ENCODE results near the gene RANBP17. TPM values are rescaled to one million over a fixed set of nuclear protein-coding genes. Genes with fewer than 3 reads are reported as not detected.

Gene RANBP17
- total RNA-seq, 4 donors from 2014 or later: 4.4 to 11.7 (median 6.0) TPM

DNA sequence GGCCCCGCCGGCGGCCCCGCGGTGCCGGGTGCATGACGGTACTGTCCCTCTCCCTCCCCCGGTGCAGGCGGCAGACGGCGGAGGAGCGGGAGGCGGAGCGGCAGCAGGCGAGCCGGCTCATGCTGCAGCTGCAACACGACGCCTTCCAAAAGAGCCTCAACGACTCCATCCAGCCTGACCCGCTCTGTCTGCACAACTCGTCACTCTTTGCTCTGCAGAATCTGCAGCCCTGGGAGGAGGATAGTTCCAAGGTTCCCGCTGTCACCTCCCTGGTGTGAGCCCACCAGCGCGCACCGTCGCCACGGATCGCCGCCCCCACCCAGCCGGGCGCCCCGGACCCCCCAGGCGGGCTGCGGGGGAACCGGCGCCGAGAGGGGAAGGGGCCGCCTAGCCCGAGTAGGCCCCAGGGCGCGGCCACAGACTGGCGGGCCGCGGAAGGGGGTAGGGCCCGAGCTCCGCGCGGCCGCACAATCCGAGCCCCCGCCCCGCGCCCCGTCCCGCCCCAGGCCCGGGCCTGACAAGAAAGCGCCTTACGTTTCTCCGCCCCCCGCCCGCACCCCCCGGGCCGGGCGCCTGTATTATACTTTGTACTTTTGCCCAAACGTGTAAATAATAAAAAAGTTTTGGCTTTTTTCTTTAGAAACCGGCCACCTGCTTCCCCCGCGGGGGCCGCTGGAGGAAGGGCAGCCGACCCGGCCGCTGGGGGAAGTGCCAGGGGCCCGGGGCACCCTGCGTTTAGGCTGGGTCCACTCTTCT, 449.7 kb downstream of the RANBP17 start:
- TF ChIP-seq, protein P1, sequence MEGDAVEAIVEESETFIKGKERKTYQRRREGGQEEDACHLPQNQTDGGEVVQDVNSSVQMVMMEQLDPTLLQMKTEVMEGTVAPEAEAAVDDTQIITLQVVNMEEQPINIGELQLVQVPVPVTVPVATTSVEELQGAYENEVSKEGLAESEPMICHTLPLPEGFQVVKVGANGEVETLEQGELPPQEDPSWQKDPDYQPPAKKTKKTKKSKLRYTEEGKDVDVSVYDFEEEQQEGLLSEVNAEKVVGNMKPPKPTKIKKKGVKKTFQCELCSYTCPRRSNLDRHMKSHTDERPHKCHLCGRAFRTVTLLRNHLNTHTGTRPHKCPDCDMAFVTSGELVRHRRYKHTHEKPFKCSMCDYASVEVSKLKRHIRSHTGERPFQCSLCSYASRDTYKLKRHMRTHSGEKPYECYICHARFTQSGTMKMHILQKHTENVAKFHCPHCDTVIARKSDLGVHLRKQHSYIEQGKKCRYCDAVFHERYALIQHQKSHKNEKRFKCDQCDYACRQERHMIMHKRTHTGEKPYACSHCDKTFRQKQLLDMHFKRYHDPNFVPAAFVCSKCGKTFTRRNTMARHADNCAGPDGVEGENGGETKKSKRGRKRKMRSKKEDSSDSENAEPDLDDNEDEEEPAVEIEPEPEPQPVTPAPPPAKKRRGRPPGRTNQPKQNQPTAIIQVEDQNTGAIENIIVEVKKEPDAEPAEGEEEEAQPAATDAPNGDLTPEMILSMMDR (IDR thresholded peaks at IDR 0.05; ENCODE audit: low read depth): no peak

DNA sequence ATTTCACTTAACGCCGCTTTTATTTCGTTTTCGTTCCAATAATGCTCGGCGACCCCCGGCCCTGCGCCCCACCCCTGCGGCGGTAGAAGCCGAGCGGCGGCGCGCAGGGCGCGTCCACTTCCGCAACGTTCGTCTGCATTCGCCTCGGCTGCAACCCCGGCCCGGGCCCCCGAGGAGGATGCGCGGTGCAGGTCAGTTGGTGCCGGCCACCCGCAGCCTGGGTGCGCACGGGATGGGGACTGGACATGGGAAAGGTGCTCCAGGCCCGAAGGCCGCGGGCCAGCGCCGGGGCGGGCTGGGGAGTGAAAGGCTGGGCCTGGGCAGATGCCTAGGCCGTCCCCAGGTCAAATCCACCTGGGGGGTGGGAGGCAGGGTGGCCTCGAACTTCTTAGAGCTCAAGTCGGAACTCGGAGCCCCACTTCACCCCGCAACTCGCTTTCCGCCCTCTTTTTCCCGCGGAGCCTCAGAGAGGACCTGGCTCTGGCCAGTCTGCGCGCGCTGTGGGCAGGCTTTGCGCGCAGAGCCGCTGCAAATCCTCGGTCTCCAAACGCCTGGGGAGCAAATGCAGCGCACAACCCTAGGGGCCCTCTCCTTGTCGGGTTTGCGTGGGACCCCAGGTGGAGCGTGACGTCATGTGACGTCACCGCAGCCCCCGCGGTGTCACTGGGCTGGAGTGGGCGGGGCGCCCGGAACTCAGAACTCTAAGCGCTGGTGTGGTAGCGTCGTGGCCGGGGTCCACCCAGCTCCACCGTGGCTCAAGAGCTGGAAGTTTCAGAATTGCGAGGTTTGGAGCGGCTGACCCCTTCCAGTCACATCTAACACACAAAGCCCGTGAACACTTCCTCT, 450.5 kb downstream of the RANBP17 start:
- TF ChIP-seq, protein P1 (IDR thresholded peaks at IDR 0.05; ENCODE audit: low read depth): no peak

DNA sequence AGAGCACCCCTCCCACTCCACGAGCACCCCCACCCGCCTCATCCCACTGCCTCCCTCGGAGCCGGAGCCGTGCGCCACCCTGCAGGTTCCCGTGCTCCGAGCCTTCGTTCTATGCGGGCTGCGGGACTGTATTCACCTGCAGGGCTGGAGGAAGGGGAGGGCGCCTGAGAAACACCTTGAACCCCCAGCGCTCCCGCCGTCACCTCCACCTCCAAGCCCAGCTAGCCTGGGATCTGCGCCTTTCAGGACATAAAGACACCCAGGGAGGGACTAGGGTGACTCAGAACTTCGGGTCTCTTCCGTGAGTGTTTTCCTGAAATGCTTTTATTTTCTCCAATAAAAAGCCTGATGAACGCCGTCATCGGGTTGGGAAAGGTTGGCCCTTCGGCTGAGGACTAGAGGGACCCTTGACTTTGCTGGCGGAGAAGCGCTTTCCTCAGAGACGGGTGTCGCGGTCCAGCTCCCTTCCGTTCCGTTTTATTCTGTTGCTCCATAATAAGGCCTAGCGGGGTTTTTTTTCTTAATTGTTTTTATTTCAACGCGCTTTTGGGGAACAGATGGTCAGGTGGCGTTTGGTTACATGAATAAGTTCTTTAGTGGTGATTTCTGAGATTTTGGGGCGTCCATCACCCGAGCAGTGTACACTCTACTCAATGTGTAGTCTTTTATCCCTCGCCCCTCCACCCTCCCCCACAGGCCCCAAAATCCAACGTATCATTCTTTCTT, 451.8 kb downstream of the RANBP17 start:
- TF ChIP-seq, protein P1 (IDR thresholded peaks at IDR 0.05; ENCODE audit: low read depth): no peak

DNA sequence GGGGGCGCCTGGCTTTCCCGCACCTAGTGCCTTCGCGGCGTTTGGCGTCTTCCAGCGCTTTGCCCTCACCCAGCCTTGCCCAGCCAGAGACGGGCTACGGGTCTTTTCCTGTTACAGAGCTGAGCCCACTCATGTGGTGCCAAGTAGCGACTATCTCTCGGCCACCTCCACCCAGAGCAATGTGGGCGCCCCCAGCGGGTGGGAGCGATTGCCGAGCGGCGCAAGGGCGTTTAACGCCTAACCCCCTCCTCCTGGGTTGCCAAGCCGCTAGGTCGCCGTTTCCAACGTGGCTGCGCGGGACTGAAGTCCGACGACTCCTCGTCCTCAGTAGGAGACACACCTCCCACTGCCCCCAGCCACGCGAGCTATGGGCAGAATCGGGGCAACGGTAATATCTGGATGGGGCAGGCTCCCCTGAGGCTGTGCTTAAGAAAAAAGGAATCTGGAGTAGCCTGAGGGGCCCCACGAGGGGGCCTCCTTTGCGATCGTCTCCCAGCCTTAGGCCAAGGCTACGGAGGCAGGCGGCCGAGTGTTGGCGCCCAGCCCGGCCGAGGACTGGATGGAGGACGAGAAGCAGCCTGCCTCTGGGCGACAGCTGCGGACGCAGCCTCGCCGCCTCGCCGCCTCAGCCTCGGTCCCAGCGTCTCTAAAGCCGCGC, 453.0 kb downstream of the RANBP17 start:
- TF ChIP-seq, protein P1 (IDR thresholded peaks at IDR 0.05; ENCODE audit: low read depth): no peak

DNA sequence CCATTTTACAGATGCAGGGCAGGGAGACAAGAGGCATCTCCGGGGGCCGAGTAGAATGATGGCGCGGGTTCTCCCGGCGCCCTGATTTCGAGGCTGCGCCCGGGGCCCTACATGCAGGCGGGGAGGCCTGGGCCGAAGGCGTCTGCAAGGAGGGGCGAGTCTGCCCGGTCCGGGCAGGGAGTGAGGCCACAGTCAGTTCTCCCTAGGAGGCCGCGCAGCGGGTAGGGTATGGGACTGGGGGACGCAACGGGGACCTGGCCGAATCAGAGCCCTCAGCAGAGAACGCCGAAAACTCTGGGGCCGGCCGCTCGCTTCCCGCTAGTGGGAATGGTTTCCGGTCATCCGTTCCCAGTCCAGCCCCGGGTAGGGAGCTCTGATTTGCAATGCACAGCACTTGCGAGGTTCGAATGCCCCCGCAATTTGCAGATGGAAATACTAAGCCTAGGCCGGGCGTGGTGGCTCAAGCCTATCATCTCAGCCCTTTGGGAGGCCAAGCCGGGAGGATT, 453.6 kb downstream of the RANBP17 start:
- TF ChIP-seq, protein P1 (IDR thresholded peaks at IDR 0.05; ENCODE audit: low read depth): no peak

DNA sequence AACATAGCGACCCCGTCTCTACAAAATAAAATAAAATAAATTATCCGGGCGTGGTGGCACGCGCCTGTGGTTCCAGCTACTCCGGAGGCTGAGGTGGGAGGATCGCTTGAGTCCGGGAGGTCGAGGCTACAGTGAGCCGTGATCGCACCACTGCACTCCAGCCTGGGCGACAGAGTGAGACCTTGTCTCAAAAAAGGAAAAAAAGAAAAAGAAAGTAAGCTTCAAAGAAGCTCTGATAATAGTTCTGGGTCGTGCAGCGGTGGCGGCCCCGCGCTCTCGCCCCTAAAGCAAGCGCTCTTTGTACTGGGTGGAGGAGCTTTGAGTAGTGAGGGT, 454.1 kb downstream of the RANBP17 start:
- TF ChIP-seq, protein P1 (IDR thresholded peaks at IDR 0.05; ENCODE audit: low read depth): no peak

Data from subcutaneous adipose tissue (tissue), 4 donors.